Ascending aorta (tissue), 2 donors: ENCODE data around the gene SEPTIN10. TPM values are rescaled to one million over a fixed set of nuclear protein-coding genes. Genes with fewer than 3 reads are reported as not detected.

Source experiments
- DNase-seq, 2 donors: peaks; one replicate each; pipeline ENCODE4 v3.0.0-alpha.2; 2019; ENCODE audit warnings: low spot score in 2 of 2
- H3K27ac ChIP-seq, 2 donors: fragments of 200-600 bp; sonication (generic); one replicate each; pipeline ENCODE4 v1.5.1; 2016 to 2017; ENCODE audit warnings: mild to moderate bottlenecking in 1 of 2
- H3K27me3 ChIP-seq: fragments of 200-600 bp; sonication (generic); one replicate; pipeline ENCODE4 v1.5.1; 2017
- H3K36me3 ChIP-seq, 2 donors: fragments of 200-600 bp; sonication (generic); one replicate each; pipeline ENCODE4 v1.5.1; 2016
- H3K4me1 ChIP-seq, 2 donors: fragments of 200-600 bp; sonication (generic); one replicate each; pipeline ENCODE4 v1.5.1; 2016 to 2017; ENCODE audit warnings: mild to moderate bottlenecking in 1 of 2
- H3K4me3 ChIP-seq, 2 donors: fragments of 200-600 bp; sonication (generic); one replicate each; pipeline ENCODE4 v1.5.1; 2016 to 2017; ENCODE audit warnings: mild to moderate bottlenecking in 1 of 2
- H3K9me3 ChIP-seq, 2 donors: fragments of 200-600 bp; sonication (generic); one replicate each; pipeline ENCODE4 v1.5.1; 2016
- intact Hi-C: fragments of 100-400 bp; cut with DNase I; formaldehyde crosslinking; loops from one replicate; pipeline ENCODE4 v1.15.1; 2023
- total RNA-seq: library from RNA; depleted of rRNA; stranded (reverse); fragments of >200 nt; gene quantifications from one replicate; pipeline ENCODE4 v1.1.0, GENCODE V29; 2016
- TF ChIP-seq, protein P1 (sequence below), 3 experiments: fragments of 200-600 bp in 2 of 3; fragments of 450-650 bp in 1 of 3; sonication (generic) in 2 of 3; IDR thresholded peaks; one replicate each; pipeline ENCODE4 v1.5.1; 2016 to 2019; ENCODE audit warnings: antibody characterized with exemption in 3 of 3, mild to moderate bottlenecking in 1 of 3, moderate library complexity in 1 of 3

The SEPTIN10 gene
- 59.0 TPM for total RNA-seq

DNA sequence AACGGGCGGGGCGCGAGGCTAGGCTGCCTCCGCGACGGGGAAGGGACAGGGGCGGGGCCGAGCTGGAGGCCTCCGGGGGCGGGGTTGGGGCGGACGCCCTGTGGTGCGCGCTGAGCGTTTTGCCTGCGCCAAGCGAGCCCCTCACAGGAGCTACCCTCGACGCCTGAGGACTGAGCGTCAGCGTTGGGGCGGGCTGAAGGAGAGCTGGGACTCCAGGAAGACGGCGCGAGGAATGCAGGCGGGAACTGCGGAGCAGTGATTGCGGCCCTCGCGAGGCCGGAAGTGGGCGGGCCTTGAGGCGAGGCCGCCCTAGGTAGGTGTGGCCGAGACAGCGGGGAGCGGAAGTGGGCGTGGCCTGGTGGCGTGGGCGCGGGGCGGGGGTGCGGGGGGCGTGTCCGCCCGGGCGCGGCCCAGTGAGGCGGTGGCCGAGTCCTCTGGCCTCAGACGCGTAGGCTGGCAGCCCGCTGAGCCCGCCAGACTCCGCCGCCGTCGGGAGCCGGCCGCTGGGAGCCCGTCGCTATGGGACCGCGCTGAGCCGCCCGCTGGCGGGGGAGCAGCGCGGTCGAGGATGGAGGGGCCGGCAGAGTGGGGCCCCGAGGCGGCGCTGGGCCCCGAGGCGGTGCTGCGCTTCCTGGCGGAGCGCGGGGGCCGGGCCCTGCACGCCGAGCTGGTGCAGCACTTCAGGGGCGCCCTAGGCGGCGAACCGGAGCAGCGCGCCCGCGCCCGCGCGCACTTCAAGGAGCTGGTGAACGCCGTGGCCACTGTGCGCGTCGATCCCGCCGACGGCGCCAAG is at the start of gene SEPTIN10, which contains the start of gene SOWAHC:
Gene SEPTIN10 (minus strand): TSS at position 45 of the 793 bp plus-strand sequence. CDS start 139 bp downstream, outside the sequence.
Gene SOWAHC (plus strand): TSS at position 443 of the 793 bp plus-strand sequence. CDS start 126 bp downstream, at position 569.
- H3K4me1 ChIP-seq, result peaks cover 9 to 25% of the 10 kb centered on the region in 2 donors
- intact Hi-C loops, result loop anchor here (1.0 to 10.0 kb wide), 5 partner anchors 33 to 449 kb away; no protein-coding TSS in a partner anchor
- TF ChIP-seq, protein P1, sequence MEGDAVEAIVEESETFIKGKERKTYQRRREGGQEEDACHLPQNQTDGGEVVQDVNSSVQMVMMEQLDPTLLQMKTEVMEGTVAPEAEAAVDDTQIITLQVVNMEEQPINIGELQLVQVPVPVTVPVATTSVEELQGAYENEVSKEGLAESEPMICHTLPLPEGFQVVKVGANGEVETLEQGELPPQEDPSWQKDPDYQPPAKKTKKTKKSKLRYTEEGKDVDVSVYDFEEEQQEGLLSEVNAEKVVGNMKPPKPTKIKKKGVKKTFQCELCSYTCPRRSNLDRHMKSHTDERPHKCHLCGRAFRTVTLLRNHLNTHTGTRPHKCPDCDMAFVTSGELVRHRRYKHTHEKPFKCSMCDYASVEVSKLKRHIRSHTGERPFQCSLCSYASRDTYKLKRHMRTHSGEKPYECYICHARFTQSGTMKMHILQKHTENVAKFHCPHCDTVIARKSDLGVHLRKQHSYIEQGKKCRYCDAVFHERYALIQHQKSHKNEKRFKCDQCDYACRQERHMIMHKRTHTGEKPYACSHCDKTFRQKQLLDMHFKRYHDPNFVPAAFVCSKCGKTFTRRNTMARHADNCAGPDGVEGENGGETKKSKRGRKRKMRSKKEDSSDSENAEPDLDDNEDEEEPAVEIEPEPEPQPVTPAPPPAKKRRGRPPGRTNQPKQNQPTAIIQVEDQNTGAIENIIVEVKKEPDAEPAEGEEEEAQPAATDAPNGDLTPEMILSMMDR (IDR thresholded peaks at IDR 0.05), result no peak
- peaks cover 0 to 4% of the 10 kb centered on the region in 2 donors for H3K36me3 ChIP-seq
- peak within 1 kb of the TSS; percentile 72 to 93 for H3K4me3 ChIP-seq
- H3K27ac ChIP-seq, result peak within 1 kb of the TSS; percentile 93 to 99
- no peaks in the 10 kb centered on the region for H3K9me3 ChIP-seq
- peak; percentile 92 to 99 for DNase-seq
- H3K27me3 ChIP-seq, result no peaks in the 10 kb centered on the region

DNA sequence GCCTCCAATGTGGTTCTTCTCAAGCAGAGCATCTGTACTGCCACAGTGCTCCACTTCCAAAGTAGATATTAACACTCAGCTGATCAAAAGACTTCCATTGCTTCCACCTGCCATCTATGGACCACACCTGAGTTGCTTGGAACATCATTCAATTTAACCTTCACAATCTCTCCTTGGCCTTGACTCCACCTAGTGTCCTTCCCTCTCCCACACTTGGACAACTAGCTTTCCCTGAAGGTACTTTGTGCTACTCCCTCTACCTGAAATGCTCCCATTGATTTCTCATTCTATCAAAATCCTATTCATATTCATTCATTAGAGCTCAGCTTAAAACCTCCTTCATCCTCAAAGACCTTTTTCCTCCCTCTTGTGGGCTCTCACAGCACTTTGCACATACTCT is 49.1 kb upstream of the SEPTIN10 start:
- Histone ChIP-seq H3K4me1 (peaks cover 0 to 7% of the 10 kb centered on the region in 2 donors), H3K36me3 (no peaks in the 10 kb centered on the region), H3K27me3 (no peaks in the 10 kb centered on the region), H3K27ac (peak overlapping the region; percentile 20 to 37), H3K4me3 (no peak overlapping the region), H3K9me3 (no peaks in the 10 kb centered on the region)
- intact Hi-C loops, result no loop called here
- TF ChIP-seq, protein P1 (IDR thresholded peaks at IDR 0.05), result peak in 1 of 3 experiments; percentile 7
- DNase-seq, result no peak

DNA sequence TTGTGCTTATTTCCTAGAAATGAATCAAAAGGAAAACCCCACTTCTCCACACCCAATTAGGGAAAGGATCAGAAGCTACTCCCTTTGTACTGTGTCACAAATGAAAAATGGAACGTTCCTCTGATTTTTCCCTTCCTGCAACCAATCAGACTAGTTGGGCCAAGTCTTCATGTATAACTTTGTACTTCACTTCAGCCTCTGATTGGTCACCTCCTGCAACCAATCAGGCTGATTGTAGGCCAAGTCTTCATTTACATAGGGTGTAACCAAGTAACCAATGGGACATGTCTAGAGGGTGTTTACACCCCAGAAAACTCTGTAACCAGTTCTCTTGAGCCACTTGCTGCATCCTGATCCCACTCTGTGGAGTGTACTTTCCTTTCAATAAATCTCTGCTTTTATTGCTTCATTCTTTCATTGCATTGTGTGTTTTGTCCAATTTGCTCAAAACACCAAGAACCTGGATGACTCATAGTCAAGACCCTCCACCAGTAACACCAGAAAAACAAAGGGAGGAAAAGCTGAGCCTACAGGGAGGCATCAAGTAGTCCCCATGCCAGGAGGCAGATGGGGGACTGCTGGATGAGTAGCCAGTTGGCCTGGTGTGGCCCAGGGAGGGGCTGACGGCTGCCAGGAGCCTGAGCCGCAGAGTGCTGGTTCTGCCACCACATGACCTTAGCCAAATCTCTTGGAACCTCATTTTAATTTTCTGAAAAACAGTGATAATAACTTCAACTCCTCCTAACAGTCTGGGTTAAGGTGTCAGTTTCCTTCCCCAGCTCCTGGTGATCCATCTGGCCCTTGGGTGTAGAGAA is 46.5 kb upstream of the SEPTIN10 start:
- TF ChIP-seq, protein P1 (IDR thresholded peaks at IDR 0.05), result no peak
- H3K4me3 ChIP-seq, result no peak overlapping the region
- no peak overlapping the region for H3K27ac ChIP-seq
- no peaks in the 10 kb centered on the region for H3K36me3 ChIP-seq
- peaks cover 0 to 5% of the 10 kb centered on the region in 2 donors for H3K4me1 ChIP-seq
- H3K27me3 ChIP-seq, result no peaks in the 10 kb centered on the region
- no peak for DNase-seq
- H3K9me3 ChIP-seq, result no peaks in the 10 kb centered on the region
- intact Hi-C loops, result no loop called here

DNA sequence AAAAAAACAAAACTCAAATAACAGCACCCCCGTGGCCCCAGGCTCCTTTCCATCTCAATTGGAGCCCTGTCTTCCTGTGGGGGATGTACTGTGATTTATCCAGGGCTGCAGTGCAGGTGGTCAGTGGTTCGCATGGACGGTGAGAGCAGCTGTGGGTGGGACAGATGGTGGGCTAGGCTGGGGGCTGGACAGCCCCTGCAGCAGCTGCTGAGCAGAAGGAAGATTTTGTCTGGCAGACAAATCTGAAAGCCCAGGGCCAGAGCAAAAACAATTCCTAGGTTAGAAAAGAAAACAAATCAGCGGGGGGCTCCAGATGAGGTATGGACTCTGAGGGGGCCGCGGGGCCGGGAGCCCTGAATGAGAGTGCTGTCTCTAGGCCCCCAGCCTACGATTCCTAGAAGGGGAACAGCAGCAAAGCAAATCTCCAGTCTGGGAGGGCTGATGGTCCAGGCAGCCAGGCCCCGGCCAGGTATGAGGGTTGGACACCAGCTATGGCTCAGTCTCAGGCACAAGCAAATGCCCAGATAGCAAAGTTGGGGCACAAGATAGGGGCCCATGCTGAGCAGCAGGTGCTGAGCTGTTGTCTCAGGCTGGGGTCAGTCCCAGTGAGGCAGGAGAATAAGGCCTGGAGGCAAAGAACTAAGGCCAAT is 45.8 kb upstream of the SEPTIN10 start:
- Histone ChIP-seq H3K27me3 (no peaks in the 10 kb centered on the region), H3K4me1 (peaks cover 0 to 5% of the 10 kb centered on the region in 2 donors), H3K36me3 (no peaks in the 10 kb centered on the region), H3K4me3 (no peak overlapping the region), H3K9me3 (no peaks in the 10 kb centered on the region), H3K27ac (no peak overlapping the region)
- DNase-seq, result no peak
- TF ChIP-seq, protein P1 (IDR thresholded peaks at IDR 0.05), result no peak
- intact Hi-C loops, result no loop called here

DNA sequence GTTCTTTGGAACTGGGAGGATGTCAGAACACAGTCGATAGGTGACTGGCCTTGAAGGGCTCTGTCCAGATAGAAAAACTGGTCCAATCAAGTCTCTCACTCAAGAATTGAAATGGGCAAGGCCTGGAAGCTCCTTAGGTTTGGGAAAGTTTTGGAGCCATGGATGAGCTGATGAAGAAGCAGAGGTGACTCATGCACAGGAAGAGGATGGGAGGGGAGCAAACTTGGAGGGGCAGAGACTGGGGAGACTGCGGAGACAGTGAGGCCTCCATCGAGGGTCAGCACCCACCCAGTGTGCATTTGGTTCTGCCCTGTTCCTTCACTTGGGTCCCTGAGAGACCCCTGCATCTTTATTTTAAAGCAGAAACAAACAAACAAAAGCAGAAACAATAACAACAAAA is 41.5 kb upstream of the SEPTIN10 start:
- H3K36me3 ChIP-seq, result no peaks in the 10 kb centered on the region
- no peaks in the 10 kb centered on the region for H3K27me3 ChIP-seq
- no peak overlapping the region for H3K27ac ChIP-seq
- H3K4me1 ChIP-seq, result no peaks in the 10 kb centered on the region
- intact Hi-C loops, result no loop called here
- no peak for DNase-seq
- H3K4me3 ChIP-seq, result no peak overlapping the region
- H3K9me3 ChIP-seq, result no peaks in the 10 kb centered on the region
- TF ChIP-seq, protein P1 (IDR thresholded peaks at IDR 0.05), result no peak
